ENCODE data around the gene NSMF. TPM values are rescaled to one million over a fixed set of nuclear protein-coding genes. Genes with fewer than 3 reads are reported as not detected.

The NSMF gene
- total RNA-seq, 3 donors from 2014 or later (not counting 1 experiment from before 2014, with no cell fraction given): 78.1 to 111 (median 87.8) TPM

- intact Hi-C loops (cut with micrococcal nuclease): no loop called here
- WGBS (ENCODE audit: insufficient coverage): 89% methylated on average over 6 of the region's 6 CpGs
- no peaks in the 10 kb centered on the region for H3K36me3 Mint-ChIP-seq
- peaks cover 16% of the 10 kb centered on the region for H3K4me1 ChIP-seq (ENCODE audit: control insufficient read depth, insufficient read depth, low read length)
- ATAC-seq (no peak), DNase-seq (no peak)
- H3K4me1 Mint-ChIP-seq: peaks cover 0 to 5% of the 10 kb centered on the region in 2 donors
- H3K27me3 ChIP-seq (ENCODE audit: control insufficient read depth, insufficient read depth, low read length): no peaks in the 10 kb centered on the region
- no peaks in the 10 kb centered on the region for H3K36me3 ChIP-seq (ENCODE audit: control insufficient read depth, insufficient read depth, low read length)
- no peaks in the 10 kb centered on the region for H3K9me3 Mint-ChIP-seq
- no peak overlapping the region for H3K27ac Mint-ChIP-seq
- H3K27ac ChIP-seq (ENCODE audit: low read length): no peak overlapping the region
- no peak overlapping the region for H3K4me3 ChIP-seq (ENCODE audit: low read length)
- H3K4me3 Mint-ChIP-seq: no peak overlapping the region
- no peaks in the 10 kb centered on the region for H3K9me3 ChIP-seq (ENCODE audit: control insufficient read depth, insufficient read depth, low read length)
- no peaks in the 10 kb centered on the region for H3K27me3 Mint-ChIP-seq (ENCODE audit: low read depth in 2 of 2)
- no peak for TF ChIP-seq CTCF (IDR thresholded peaks at IDR 0.05)
Measured at GRCh38 chr9:137428311-137428630, 30.9 kb downstream of the NSMF start.

GRCh38 chr9:137427454-137428310, 31.5 kb downstream of the NSMF start:
- Mint-ChIP-seq H3K27me3 (ENCODE audit: low read depth in 2 of 2) (no peaks in the 10 kb centered on the region), H3K4me3 (no peak overlapping the region), H3K27ac (no peak overlapping the region), H3K36me3 (no peaks in the 10 kb centered on the region), H3K9me3 (no peaks in the 10 kb centered on the region), H3K4me1 (peaks cover 0 to 5% of the 10 kb centered on the region in 2 donors)
- ATAC-seq (no peak), DNase-seq (no peak)
- intact Hi-C loops (cut with micrococcal nuclease): no loop called here
- Histone ChIP-seq H3K4me3 (ENCODE audit: low read length) (no peak overlapping the region), H3K9me3 (ENCODE audit: control insufficient read depth, insufficient read depth, low read length) (no peaks in the 10 kb centered on the region), H3K4me1 (ENCODE audit: control insufficient read depth, insufficient read depth, low read length) (peaks cover 12% of the 10 kb centered on the region), H3K27ac (ENCODE audit: low read length) (no peak overlapping the region), H3K36me3 (ENCODE audit: control insufficient read depth, insufficient read depth, low read length) (no peaks in the 10 kb centered on the region), H3K27me3 (ENCODE audit: control insufficient read depth, insufficient read depth, low read length) (no peaks in the 10 kb centered on the region)
- no peak for TF ChIP-seq CTCF (IDR thresholded peaks at IDR 0.05)
- WGBS (ENCODE audit: insufficient coverage): 72% methylated on average over 27 of the region's 27 CpGs

- peaks cover 22% of the 10 kb centered on the region for H3K4me1 ChIP-seq (ENCODE audit: control insufficient read depth, insufficient read depth, low read length)
- H3K9me3 ChIP-seq (ENCODE audit: control insufficient read depth, insufficient read depth, low read length): no peaks in the 10 kb centered on the region
- no peaks in the 10 kb centered on the region for H3K9me3 Mint-ChIP-seq
- no peaks in the 10 kb centered on the region for H3K36me3 Mint-ChIP-seq
- H3K27ac Mint-ChIP-seq: no peak overlapping the region
- H3K4me1 Mint-ChIP-seq: peaks cover 0 to 5% of the 10 kb centered on the region in 2 donors
- H3K27ac ChIP-seq (ENCODE audit: low read length): no peak overlapping the region
- ATAC-seq (no peak), DNase-seq (no peak)
- no peak for TF ChIP-seq CTCF (IDR thresholded peaks at IDR 0.05)
- no peaks in the 10 kb centered on the region for H3K27me3 ChIP-seq (ENCODE audit: control insufficient read depth, insufficient read depth, low read length)
- no peaks in the 10 kb centered on the region for H3K36me3 ChIP-seq (ENCODE audit: control insufficient read depth, insufficient read depth, low read length)
- WGBS (ENCODE audit: insufficient coverage): 91% methylated on average over 17 of the region's 18 CpGs
- intact Hi-C loops (cut with micrococcal nuclease): no loop called here
- no peak overlapping the region for H3K4me3 Mint-ChIP-seq
- H3K4me3 ChIP-seq (ENCODE audit: low read length): no peak overlapping the region
- H3K27me3 Mint-ChIP-seq (ENCODE audit: low read depth in 2 of 2): no peaks in the 10 kb centered on the region
Measured at GRCh38 chr9:137426018-137426681, 33.0 kb downstream of the NSMF start.
